GM21526 (cell line): Measurements from ENCODE around the gene WNK1.
"Not testable (repeated sequence)": the region's sequence is repeated elsewhere in the genome, so short reads cannot be mapped to it uniquely, and the experiment has no call there.

Experiments
- ATAC-seq: cut with Tn5 transposase; IDR thresholded peaks from one replicate; pipeline ENCODE4 v1.9.1; 2021; ENCODE audit warnings: moderate library complexity; ENCODE audit not compliant: unreplicated experiment, low FRiP score

Gene WNK1

DNA sequence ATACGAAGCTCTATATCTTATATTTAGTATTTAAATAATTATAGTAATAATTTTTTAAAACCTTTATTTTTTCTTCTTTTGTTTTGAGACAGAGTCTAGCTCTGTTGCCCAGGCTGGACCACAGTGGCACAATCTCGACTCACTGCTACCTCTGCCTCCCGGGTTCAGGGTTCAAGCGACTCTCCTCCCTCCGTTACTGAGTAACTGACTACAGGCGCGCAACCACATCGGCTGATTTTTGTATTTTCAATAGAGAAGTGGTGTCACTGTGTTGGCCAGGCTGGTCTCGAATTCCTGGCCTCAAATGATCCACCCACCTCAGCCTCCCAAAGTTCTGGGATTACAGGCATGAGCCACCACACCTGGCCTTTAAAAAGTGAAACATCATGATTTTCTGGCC lies 13.0 kb upstream of the WNK1 start:
- ATAC-seq = no peak

- ATAC-seq = no peak
These were observed 11.5 kb upstream of the WNK1 start for GRCh38 chr12:740921-741320.

- no peak for ATAC-seq
These were observed 2.6 kb upstream of the WNK1 start for GRCh38 chr12:749751-750270.

- ATAC-seq = no peak
These were observed 1.8 kb upstream of the WNK1 start for GRCh38 chr12:750366-751191.

- ATAC-seq = peak; percentile 44
These were observed 984 bp upstream of the WNK1 start for GRCh38 chr12:751192-751998.

DNA sequence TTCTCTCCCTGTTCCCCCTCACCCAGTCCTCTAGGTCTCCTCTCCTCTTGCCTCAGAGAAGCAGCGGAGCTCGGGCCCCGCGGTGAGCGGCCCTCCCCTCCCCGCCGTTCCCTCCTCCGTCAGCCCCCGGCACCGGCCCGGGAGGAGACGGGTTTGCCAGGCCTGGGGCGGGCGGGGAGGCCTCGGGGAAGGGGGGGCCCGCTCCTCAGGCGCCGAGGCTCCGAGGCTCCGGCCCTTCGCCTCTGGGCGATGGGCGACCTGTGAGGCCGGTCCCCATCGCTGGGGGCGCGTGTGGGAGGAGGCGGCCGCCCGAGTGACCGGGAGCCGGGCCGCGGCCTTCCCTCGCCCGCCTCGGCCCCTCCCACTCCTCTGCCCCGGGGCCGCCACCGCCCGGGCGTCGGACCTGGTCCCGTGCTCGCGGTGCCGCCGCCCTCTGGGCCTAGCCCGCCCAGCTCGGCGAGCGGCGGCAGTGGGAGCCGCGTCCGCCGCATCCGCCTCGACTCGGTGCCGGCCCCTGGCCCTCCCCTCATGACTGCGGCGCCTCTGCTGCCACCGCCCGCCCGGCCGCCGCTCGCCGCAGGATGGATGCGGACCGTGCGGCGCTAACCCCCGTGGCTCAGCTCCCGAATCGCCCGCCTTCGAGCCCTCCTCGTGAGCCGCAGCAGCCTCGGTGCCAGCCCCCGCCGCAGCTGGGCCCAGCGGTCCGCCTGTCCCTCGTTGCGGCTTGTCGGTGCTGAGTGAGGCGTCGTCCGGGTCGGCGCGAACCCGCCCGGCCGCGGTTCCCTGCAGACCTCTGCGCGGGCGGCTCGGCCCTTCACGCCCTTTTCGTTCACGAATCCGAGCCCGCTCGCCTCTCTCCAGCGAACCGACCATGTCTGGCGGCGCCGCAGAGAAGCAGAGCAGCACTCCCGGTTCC lies 574 bp downstream of the WNK1 start:
- peak; percentile 26 for ATAC-seq

DNA sequence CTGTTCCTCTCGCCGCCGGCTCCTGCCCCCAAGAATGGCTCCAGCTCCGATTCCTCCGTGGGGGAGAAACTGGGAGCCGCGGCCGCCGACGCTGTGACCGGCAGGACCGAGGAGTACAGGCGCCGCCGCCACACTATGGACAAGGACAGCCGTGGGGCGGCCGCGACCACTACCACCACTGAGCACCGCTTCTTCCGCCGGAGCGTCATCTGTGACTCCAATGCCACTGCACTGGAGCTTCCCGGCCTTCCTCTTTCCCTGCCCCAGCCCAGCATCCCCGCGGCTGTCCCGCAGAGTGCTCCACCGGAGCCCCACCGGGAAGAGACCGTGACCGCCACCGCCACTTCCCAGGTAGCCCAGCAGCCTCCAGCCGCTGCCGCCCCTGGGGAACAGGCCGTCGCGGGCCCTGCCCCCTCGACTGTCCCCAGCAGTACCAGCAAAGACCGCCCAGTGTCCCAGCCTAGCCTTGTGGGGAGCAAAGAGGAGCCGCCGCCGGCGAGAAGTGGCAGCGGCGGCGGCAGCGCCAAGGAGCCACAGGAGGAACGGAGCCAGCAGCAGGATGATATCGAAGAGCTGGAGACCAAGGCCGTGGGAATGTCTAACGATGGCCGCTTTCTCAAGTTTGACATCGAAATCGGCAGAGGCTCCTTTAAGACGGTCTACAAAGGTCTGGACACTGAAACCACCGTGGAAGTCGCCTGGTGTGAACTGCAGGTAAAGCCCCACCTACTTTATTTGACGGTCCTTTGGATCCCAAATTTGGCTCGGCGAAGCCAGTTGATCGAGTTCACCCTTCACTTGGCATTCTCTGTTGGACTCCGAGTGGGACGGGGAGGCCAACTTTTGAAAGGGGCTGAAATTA lies 1.5 kb downstream of the WNK1 start:
- no peak for ATAC-seq

DNA sequence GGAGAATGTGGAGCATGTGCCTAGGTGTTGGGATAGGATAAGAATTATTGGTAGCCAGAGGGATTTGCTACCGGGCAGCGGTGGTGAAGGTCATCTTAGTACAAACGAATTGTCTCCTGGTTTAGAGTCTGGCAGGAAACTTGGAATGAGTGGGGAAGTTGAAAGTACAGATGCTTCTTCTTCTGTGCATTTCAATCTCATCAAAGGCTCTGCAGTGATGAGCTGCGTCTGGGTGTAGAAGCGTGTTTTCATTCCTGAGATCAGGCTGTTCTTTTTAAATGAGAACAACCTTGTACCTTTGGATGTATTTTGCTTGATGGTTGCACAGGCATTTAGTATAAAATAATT lies 2.1 kb downstream of the WNK1 start:
- no peak for ATAC-seq

DNA sequence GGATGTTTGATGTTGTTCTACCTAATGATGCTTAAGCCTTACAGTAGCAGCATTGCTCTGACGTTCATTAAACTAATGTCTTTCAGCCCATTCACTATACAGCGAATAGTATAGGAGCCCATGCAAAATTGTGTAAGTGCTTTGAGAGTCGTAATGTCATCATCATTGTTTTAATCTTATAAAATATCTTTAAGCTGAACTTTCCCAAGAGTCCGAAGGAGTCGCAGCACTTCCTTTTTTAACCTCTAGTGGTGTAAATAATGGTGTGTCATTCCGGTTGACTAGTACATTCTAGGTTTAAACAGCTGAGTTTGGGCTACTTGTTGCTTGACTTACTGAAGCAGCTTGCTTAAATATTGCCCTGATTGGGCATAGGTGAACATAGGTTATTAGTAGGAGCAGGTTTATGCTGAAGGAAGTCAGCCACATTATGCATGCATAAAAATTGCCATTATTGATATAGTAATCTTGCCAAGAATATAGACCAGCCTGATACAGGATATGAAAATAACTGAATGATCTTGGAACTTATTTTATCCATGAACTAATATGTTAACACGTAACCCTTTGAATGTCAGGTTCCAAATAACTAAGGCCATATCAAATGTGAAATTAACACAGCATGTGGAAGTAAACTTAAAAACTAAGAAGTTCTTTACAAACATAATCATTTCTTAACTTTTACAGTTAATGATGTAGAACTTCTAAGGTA lies 2.6 kb downstream of the WNK1 start:
- ATAC-seq = no peak

DNA sequence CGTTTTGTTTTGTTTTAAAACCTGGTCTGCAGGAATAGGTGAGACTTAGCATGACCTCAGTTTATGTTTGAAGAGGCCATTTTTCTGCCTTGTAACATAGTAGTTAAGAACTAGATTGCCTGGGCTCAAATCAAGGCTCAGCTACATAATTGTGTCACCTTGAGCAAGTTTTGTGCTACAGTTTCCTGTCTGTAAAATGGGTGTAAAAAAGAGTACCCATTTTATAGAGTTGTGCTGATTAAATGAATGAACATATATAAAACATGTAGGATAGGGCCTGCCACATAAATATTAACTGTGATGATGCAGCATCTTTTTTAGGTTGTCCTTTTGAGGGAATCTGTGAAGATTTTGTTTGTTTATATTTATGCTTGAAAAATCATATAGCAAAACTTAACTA lies 7.2 kb downstream of the WNK1 start:
- ATAC-seq = no peak

GRCh38 chr12:761256-761655 lies 8.9 kb downstream of the WNK1 start:
- ATAC-seq = no peak

DNA sequence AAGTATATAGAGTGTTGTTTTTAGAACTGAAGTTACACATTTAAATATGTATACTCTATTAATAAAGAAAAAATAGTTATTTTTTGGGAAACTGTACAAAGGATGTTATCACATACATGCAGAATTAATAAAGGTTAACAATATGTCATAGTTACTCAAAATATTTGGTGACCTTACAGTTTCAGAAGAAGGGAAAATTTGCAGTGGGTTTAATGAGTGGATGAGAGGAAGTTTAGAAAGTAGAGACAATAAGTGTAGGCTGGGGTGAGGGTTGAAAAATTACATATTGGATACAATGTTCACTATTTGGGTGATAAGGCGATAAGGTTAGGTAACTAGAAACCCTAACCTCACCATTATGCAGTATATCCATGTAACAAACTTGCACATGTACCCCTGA lies 13.5 kb downstream of the WNK1 start:
- ATAC-seq = no peak

DNA sequence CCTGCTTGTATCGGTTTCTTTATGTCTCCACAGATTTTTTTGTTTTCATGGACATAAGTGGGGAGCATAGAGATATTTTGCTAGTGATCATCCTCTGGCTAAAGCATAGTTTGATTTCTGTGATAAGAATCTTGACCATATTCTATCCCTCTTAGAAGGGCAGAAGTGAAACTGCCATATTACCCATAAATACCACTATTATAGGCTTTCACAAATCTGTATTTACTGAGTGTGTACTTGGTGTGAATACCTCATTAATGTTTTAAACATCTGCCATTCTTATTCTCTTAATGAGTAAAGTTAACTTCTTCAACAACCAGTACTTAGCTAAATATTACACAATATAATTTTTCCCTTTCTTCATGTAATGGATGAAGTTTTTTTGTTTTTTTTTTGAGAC lies 16.1 kb downstream of the WNK1 start:
- ATAC-seq = no peak

DNA sequence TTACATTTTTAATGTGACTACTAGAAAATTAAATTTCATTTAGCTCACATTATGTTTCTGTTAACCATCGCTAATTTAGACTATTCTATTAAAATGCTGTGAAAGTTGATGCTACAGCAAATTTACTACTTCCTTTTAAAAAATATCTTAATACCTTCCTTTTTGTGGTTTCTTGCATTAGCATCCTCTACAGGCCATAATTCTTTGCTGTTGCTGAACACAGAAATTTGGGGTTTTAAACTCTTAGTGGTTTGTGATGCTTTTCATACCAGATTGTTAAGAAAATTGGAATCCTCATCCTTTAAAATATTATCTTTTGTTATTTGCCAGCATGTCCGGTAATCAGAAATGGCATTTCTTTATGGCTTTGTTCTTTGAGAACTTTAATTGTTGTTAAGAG lies 18.1 kb downstream of the WNK1 start:
- ATAC-seq = no peak

DNA sequence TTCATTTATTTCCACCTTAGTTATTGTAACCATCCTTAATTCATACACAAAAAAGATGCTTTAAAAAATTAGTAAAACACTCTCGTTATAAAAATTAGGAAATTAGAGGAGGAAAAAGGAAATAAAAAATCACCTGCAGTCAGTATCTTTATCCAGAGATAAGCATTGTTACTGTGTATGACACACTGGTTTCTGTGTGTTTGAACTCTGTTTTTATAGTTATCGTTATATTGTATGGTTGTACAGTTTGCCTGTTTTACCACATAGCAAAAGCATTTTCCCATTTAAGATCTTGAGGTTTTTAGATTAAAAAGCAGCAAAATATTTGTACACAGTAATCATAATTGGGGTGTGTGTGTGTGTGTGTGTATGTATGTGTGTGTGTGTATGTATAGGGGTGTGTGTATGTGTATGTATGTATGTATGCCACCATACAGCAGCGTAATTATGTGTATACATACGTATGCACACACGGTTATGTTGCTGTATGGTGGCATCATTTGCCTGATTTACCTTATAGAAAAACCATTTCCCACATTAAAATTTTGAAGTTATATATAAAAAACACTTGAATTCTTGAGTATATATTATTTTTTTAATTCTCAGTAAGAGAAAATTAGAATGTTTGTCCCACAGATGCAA lies 19.8 kb downstream of the WNK1 start:
- ATAC-seq = no peak

DNA sequence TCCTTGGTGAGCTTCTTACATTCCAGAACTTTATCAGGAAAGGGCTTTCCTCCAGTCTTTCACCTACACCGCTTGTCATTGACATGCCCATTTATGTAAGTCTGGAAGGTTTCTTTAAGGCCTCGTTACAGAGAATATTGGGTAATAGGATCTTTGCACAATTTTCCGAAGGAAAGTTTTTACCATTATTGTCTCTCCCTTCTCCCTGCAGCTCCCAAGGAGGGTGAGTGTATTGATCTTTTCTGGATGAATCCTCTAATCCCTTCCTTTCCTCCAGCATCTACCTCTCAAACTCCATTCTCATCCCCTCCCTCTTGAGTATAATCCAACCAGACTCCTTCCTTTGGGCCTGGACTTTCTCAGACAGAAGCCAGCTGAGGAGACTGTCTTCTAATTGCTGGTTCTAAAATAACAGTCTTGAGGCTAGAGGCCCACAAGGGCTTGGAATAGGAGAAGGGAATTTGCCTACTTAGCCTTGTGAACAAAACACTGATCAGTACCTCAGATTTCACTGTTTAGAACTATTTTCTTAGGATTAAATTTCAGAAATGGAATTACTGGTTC lies 21.8 kb downstream of the WNK1 start:
- no peak for ATAC-seq

GRCh38 chr12:775973-776771 lies 23.8 kb downstream of the WNK1 start:
- not testable (repeated sequence) for ATAC-seq
